ENCODE data around the gene ZNRD2.

DNA sequence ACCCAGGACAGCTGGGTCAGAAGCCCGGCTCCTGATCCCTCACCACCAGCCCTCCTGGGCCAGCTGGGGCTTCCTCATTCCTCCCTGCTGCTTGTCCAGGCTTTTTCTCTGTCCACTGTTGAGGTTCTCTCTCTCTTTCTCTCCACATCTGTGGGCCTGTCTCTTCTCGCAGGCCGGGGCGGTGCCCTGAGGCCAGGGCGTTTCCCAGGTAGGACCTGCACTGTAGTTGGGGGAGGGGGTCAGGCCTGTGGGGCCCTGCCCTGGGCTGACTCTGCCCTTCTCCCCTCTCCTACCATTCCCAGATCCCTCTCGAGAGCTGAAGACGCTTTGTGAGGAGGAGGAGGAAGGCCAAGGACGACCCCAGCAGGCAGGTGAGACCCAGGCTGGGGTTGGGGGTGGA lies 10.5 kb downstream of the ZNRD2 start:
- TF ChIP-seq, protein P1, sequence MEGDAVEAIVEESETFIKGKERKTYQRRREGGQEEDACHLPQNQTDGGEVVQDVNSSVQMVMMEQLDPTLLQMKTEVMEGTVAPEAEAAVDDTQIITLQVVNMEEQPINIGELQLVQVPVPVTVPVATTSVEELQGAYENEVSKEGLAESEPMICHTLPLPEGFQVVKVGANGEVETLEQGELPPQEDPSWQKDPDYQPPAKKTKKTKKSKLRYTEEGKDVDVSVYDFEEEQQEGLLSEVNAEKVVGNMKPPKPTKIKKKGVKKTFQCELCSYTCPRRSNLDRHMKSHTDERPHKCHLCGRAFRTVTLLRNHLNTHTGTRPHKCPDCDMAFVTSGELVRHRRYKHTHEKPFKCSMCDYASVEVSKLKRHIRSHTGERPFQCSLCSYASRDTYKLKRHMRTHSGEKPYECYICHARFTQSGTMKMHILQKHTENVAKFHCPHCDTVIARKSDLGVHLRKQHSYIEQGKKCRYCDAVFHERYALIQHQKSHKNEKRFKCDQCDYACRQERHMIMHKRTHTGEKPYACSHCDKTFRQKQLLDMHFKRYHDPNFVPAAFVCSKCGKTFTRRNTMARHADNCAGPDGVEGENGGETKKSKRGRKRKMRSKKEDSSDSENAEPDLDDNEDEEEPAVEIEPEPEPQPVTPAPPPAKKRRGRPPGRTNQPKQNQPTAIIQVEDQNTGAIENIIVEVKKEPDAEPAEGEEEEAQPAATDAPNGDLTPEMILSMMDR (IDR thresholded peaks at IDR 0.05; ENCODE audit: low read depth, low read length) = no peak
- TF ChIP-seq MAX (IDR thresholded peaks at IDR 0.05; ENCODE audit: low read depth, low read length) = no peak

Data from NB4 (cell line).